ENCODE results near the gene KRTAP10-3.

KRTAP10-3 gene

GRCh38 chr21:44519346-44520325 is 39.0 kb downstream of the KRTAP10-3 start:
- Mint-ChIP-seq H3K9me3 (no peaks in the 10 kb centered on the region), H3K27me3 (ENCODE audit: low read depth) (no peaks in the 10 kb centered on the region), H3K27ac (no peak overlapping the region), H3K4me1 (ENCODE audit: low read depth) (no peaks in the 10 kb centered on the region), H3K36me3 (ENCODE audit: low read depth) (no peaks in the 10 kb centered on the region), H3K4me3 (no peak overlapping the region)
- no peak for DNase-seq (ENCODE audit: low spot score)

- no peaks in the 10 kb centered on the region for H3K27me3 Mint-ChIP-seq (ENCODE audit: low read depth)
- no peak overlapping the region for H3K27ac Mint-ChIP-seq
- H3K4me1 Mint-ChIP-seq (ENCODE audit: low read depth): no peaks in the 10 kb centered on the region
- no peaks in the 10 kb centered on the region for H3K36me3 Mint-ChIP-seq (ENCODE audit: low read depth)
- H3K9me3 Mint-ChIP-seq: no peaks in the 10 kb centered on the region
- DNase-seq (ENCODE audit: low spot score): no peak
- H3K4me3 Mint-ChIP-seq: no peak overlapping the region
Measured at GRCh38 chr21:44518686-44519085, 39.9 kb downstream of the KRTAP10-3 start.

GRCh38 chr21:44517175-44517899 is 41.3 kb downstream of the KRTAP10-3 start:
- H3K27ac Mint-ChIP-seq: no peak overlapping the region
- peak overlapping the region; percentile 64 for H3K4me3 Mint-ChIP-seq
- peak; percentile 46 for DNase-seq (ENCODE audit: low spot score)
- no peaks in the 10 kb centered on the region for H3K36me3 Mint-ChIP-seq (ENCODE audit: low read depth)
- no peaks in the 10 kb centered on the region for H3K27me3 Mint-ChIP-seq (ENCODE audit: low read depth)
- H3K9me3 Mint-ChIP-seq: no peaks in the 10 kb centered on the region
- H3K4me1 Mint-ChIP-seq (ENCODE audit: low read depth): no peaks in the 10 kb centered on the region

DNA sequence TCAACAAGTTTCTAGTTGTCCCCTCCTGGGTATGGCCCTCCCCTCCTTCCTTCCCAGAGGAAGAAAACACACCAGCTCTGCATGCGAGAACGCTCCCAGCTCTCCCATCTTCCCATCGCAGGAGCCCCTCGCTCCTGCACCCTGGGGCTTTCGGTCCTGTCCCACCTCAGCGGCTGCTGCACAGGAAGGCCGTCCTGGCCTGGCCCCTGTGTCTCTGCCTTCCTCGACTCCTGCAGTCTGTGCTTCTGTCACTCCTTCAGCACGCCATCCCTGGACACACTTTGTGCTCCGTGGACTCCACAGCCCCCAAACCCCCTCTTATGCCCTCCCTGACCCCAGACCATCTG is 41.8 kb downstream of the KRTAP10-3 start:
- Mint-ChIP-seq H3K4me1 (ENCODE audit: low read depth) (no peaks in the 10 kb centered on the region), H3K27ac (no peak overlapping the region), H3K27me3 (ENCODE audit: low read depth) (no peaks in the 10 kb centered on the region), H3K4me3 (peak overlapping the region; percentile 23), H3K36me3 (ENCODE audit: low read depth) (no peaks in the 10 kb centered on the region), H3K9me3 (no peaks in the 10 kb centered on the region)
- no peak for DNase-seq (ENCODE audit: low spot score)

GRCh38 chr21:44516342-44516741 is 42.3 kb downstream of the KRTAP10-3 start:
- Mint-ChIP-seq H3K27ac (no peak overlapping the region), H3K4me3 (no peak overlapping the region)

GRCh38 chr21:44515359-44516165 is 43.0 kb downstream of the KRTAP10-3 start:
- Mint-ChIP-seq H3K4me1 (ENCODE audit: low read depth) (no peaks in the 10 kb centered on the region), H3K9me3 (no peaks in the 10 kb centered on the region), H3K27ac (no peak overlapping the region), H3K36me3 (ENCODE audit: low read depth) (no peaks in the 10 kb centered on the region), H3K27me3 (ENCODE audit: low read depth) (no peaks in the 10 kb centered on the region), H3K4me3 (no peak overlapping the region)
- no peak for DNase-seq (ENCODE audit: low spot score)

More at GRCh38 chr21:44516342-44516741, 42.3 kb downstream of the KRTAP10-3 start:
- no peaks in the 10 kb centered on the region for H3K4me1 Mint-ChIP-seq (ENCODE audit: low read depth)
- H3K9me3 Mint-ChIP-seq: no peaks in the 10 kb centered on the region
- H3K27me3 Mint-ChIP-seq (ENCODE audit: low read depth): no peaks in the 10 kb centered on the region
- no peak for DNase-seq (ENCODE audit: low spot score)
- H3K36me3 Mint-ChIP-seq (ENCODE audit: low read depth): no peaks in the 10 kb centered on the region

- Mint-ChIP-seq H3K4me3 (no peak overlapping the region), H3K27ac (no peak overlapping the region), H3K9me3 (no peaks in the 10 kb centered on the region), H3K36me3 (ENCODE audit: low read depth) (no peaks in the 10 kb centered on the region), H3K27me3 (ENCODE audit: low read depth) (no peaks in the 10 kb centered on the region), H3K4me1 (ENCODE audit: low read depth) (no peaks in the 10 kb centered on the region)
- DNase-seq (ENCODE audit: low spot score): no peak
Measured at GRCh38 chr21:44514746-44515358, 43.7 kb downstream of the KRTAP10-3 start.

DNA sequence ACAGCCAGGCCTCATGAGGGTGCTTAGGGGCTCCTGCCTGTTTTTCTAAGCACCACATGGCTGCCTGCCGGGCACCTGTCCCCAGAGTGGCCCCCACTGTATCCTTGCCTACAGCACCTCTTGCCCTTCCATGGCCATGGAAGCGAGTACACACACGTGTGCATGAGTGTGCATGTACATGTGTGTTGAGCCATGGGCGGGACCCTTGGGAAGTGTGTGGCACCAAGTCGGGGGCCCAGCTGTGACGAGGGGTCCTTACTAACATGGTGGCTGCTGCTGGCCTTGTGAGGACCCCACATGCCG is 44.4 kb downstream of the KRTAP10-3 start:
- Mint-ChIP-seq H3K9me3 (no peaks in the 10 kb centered on the region), H3K4me3 (no peak overlapping the region), H3K36me3 (ENCODE audit: low read depth) (no peaks in the 10 kb centered on the region), H3K4me1 (ENCODE audit: low read depth) (no peaks in the 10 kb centered on the region), H3K27ac (no peak overlapping the region), H3K27me3 (ENCODE audit: low read depth) (no peaks in the 10 kb centered on the region)
- DNase-seq (ENCODE audit: low spot score): no peak

DNA sequence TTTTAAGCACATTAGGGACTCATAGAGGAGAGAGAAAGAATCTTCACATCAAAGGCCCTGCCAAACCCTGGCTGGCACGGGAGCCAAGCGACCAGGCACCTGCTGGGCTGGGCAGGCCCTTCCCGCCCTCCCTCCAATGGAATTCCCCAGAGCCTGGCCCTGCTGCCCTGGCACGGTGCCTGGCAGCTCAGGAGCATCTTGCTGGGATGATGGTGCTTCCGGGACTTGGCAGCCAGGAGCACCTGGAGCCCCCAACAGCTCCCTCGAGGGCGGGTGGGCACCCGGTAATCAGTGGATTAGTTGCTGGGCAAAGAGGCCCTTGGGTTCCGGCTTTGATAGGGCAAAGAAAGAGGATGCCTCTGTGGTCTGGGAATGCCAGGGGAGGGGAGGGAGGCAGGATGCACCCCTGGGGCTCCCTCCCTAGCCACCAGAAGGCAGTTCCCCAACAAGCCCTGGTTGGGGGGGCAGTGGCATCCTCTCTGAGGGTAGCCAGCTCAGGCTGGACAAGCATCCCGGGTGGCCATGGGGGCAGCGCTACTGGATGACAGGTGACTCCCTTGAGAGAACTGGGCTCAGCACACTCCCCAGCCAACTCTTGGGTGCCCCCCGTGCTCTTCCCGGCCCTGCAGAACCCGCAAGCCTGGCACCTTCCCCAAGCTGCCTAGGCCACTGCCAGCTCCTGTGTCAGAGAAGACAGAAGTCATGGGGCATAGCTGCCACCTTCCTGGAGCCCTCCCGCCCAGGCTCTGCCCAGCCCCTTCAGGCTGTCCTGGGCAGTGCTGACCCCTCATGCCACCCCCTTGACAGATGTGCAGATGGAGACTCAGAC is 45.0 kb downstream of the KRTAP10-3 start:
- H3K27ac Mint-ChIP-seq: no peak overlapping the region
- no peak for DNase-seq (ENCODE audit: low spot score)

DNA sequence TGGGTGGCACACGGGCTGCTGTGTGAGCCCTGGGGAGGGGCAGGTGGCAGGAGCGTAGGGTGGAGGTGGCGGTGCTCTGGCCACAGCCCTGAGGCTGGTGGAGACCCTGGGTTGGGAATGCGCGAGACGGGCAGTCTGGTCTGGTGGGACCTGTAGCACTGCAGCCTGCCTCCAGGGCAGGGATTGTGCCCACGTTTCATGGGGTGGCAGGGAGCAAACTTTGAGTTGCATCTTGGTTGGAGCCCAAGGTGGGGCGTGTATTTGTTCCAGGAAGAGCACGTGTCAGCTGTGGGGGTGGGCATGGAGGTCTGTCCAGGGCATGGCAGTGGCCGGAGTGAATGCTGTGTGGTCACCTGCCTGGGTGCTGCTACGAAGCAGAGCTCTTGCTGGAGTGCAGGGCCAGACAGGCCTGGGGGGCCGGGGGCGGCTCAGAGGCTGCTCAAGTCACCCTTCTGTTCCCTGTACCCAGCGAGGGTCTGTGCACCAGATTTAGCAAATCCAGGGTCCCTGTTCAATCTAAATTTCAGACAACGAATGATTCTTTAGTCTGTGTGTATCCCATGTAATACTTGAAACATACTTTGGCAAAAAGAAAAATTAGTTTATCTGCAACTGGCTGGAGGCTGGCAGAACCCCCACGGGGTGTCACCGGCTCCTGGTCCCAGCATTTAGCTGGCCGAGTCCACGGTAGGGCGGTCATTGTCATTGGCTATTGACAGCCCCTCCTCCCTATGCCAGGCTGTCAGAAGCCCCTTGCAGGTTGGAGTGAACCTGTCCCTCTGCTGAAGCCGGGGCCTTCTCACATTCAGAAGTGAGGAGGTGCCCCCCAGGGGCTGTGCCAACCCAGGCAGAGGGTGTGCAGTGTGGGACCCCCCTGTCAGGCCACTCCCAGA is 45.9 kb downstream of the KRTAP10-3 start:
- H3K36me3 Mint-ChIP-seq (ENCODE audit: low read depth): no peaks in the 10 kb centered on the region
- no peak overlapping the region for H3K4me3 Mint-ChIP-seq
- no peaks in the 10 kb centered on the region for H3K4me1 Mint-ChIP-seq (ENCODE audit: low read depth)
- no peaks in the 10 kb centered on the region for H3K9me3 Mint-ChIP-seq
- no peak for DNase-seq (ENCODE audit: low spot score)
- H3K27me3 Mint-ChIP-seq (ENCODE audit: low read depth): no peaks in the 10 kb centered on the region
- no peak overlapping the region for H3K27ac Mint-ChIP-seq

More for the DNA sequence above, 45.0 kb downstream of the KRTAP10-3 start:
- Mint-ChIP-seq H3K36me3 (ENCODE audit: low read depth) (no peaks in the 10 kb centered on the region), H3K4me3 (no peak overlapping the region), H3K4me1 (ENCODE audit: low read depth) (no peaks in the 10 kb centered on the region), H3K27me3 (ENCODE audit: low read depth) (no peaks in the 10 kb centered on the region), H3K9me3 (no peaks in the 10 kb centered on the region)

DNA sequence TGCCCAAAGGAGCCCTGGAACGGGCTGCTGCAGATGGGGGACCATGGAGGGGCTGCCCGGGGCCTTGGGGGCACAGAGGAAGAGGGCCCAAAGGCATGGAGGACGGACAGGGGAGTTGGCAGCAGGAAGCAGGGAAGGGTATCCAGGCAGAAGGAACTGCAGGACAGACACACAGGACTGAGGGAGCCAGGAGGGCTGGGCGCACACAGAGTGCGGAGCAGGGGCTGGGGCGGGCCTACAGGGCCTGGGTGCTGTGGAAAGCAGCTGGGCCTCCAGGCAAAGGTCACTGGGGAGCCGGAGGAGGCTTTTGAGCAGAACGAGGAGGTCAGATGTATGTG is 46.7 kb downstream of the KRTAP10-3 start:
- Mint-ChIP-seq H3K27ac (no peak overlapping the region), H3K4me3 (no peak overlapping the region), H3K9me3 (no peaks in the 10 kb centered on the region), H3K27me3 (ENCODE audit: low read depth) (no peaks in the 10 kb centered on the region), H3K4me1 (ENCODE audit: low read depth) (no peaks in the 10 kb centered on the region), H3K36me3 (ENCODE audit: low read depth) (no peaks in the 10 kb centered on the region)
- no peak for DNase-seq (ENCODE audit: low spot score)

DNA sequence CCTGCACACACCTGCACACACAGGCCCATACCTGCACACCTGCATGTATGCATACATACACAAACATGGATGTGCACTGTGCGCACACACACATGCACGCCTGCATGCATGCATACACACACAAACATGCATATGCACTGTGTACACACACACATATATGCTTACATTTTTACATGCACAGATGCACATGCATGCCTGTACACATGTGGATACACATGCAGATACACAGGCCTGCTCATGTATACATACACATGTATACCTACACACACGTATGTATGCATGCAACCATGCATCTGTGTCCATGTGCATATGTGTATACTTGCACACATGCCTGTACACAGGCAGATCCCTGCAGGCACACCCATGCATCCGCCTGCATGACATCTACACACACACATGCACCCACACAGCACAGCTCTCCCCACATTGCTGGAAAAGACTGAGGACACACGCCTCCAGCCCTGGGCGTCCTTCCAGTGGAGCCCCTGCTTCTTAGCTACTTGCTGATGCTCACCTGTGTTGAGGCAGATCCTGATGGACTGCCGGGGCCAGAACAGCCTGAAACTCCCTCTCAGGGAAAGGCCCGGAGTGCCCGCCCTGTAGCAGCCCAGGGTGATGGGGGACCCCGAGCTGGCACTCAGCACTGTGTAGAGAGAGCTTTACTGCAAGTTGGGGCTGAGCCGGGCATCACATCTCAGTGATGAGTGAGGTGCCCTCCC is 47.2 kb downstream of the KRTAP10-3 start:
- Mint-ChIP-seq H3K36me3 (ENCODE audit: low read depth) (no peaks in the 10 kb centered on the region), H3K27ac (no peak overlapping the region), H3K4me3 (no peak overlapping the region), H3K27me3 (ENCODE audit: low read depth) (no peaks in the 10 kb centered on the region), H3K9me3 (no peaks in the 10 kb centered on the region), H3K4me1 (ENCODE audit: low read depth) (no peaks in the 10 kb centered on the region)
- DNase-seq (ENCODE audit: low spot score): no peak

Data from T-helper 2 cell treated with Interferon-gamma antibody and Interleukin-4, amounts not matched to agents 5 μg/mL and 100 μg/mL, for 36 hours (primary cell).